Measurements from ENCODE around the gene WNT5B. TPM values are rescaled to one million over a fixed set of nuclear protein-coding genes. Genes with fewer than 3 reads are reported as not detected.

WNT5B gene
- total RNA-seq, 4 donors from 2014 or later: 5.6 to 30.9 (median 12.7) TPM

DNA sequence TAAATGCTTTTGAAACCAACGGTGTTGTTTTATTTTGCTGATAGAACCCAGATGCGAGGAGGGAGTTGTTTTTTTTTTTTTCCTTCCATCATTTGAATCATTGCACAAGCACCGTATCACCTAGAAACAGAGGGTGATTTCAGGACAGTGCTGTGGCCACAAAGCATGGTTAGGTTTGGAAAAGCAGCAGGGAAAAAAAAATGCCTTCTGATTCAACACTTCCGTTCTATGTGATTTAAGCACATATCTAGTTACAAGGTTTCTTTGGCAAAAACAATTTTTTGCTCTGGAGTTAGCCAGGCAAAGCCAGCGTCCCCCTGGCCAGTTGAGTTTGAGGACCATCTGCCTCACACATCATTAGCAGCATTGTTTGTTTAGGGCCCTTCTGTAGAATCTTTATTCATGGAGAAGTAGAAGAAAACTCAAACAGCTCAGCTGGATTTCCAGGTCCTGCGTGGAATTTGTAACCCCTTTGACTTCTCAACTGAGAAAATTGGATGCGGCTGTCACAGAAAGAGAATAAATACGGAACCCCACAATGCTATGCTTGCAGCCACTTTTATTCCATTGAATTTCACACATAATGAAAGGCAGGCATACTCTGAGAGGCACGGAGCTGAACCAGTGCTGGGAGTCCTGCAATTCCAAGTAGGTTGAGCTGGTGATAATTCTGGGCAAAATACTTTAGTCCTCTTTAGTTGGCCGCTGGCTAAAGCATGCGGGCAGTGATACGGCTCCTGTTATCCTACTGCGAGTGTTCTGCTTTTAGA is 17.0 kb upstream of the WNT5B start:
- TF ChIP-seq CTCF (IDR thresholded peaks at IDR 0.05) (no peak), POLR2A (IDR thresholded peaks at IDR 0.05) (no peak)
- DNase-seq: no peak
- intact Hi-C loops (cut with DNase I): no loop called here
- H3K27me3 ChIP-seq: no peaks in the 10 kb centered on the region
- peaks cover 4 to 62% (median 27%) of the 10 kb centered on the region in 3 donors for H3K4me1 ChIP-seq
- peak overlapping the region in 1 of 4 donors; percentile 26 for H3K27ac ChIP-seq
- H3K9me3 ChIP-seq: no peaks in the 10 kb centered on the region
- H3K4me3 ChIP-seq: no peak overlapping the region
- WGBS, 2 donors: 78% methylated on average over 13 of the region's 13 CpGs
- H3K36me3 ChIP-seq: no peaks in the 10 kb centered on the region

DNA sequence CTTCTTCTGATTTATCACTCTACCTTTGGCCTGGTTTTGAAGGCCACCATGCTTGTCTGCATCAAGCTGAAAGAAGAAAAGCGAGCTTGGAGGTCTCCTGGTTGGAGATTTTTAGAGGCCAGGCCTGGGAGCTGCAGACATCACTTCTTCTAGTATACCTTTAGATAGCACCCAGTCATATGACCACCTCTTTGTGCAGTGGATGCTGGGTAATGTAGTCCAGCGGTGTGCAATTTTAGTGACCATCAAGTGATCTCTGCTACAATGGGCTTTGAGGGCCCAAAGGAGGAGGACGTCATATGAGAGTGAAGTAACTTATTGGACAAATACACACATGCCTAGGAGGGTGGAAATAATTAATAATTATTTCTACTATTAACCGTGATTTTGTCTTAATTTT is 15.2 kb upstream of the WNT5B start:
- DNase-seq: no peak
- Histone ChIP-seq H3K27me3 (no peaks in the 10 kb centered on the region), H3K36me3 (no peaks in the 10 kb centered on the region), H3K27ac (no peak overlapping the region), H3K9me3 (no peaks in the 10 kb centered on the region), H3K4me1 (peaks cover 12 to 62% (median 23%) of the 10 kb centered on the region in 3 donors), H3K4me3 (no peak overlapping the region)
- 88 to 95% methylated on average over 4 of the region's 4 CpGs for WGBS, 2 donors
- intact Hi-C loops (cut with DNase I): no loop called here
- TF ChIP-seq POLR2A (IDR thresholded peaks at IDR 0.05): no peak
- TF ChIP-seq CTCF (IDR thresholded peaks at IDR 0.05): no peak

GRCh38 chr12:1614360-1614759 is 14.7 kb upstream of the WNT5B start:
- no peaks in the 10 kb centered on the region for H3K36me3 ChIP-seq
- 94 to 95% methylated on average over 5 to 6 of the region's 6 CpGs for WGBS, 2 donors
- no peak for DNase-seq
- TF ChIP-seq POLR2A (IDR thresholded peaks at IDR 0.05) (no peak), CTCF (IDR thresholded peaks at IDR 0.05) (no peak)
- H3K27ac ChIP-seq: no peak overlapping the region
- H3K27me3 ChIP-seq: no peaks in the 10 kb centered on the region
- no peaks in the 10 kb centered on the region for H3K9me3 ChIP-seq
- intact Hi-C loops (cut with DNase I): no loop called here
- H3K4me3 ChIP-seq: no peak overlapping the region
- H3K4me1 ChIP-seq: peaks cover 13 to 62% (median 22%) of the 10 kb centered on the region in 3 donors

DNA sequence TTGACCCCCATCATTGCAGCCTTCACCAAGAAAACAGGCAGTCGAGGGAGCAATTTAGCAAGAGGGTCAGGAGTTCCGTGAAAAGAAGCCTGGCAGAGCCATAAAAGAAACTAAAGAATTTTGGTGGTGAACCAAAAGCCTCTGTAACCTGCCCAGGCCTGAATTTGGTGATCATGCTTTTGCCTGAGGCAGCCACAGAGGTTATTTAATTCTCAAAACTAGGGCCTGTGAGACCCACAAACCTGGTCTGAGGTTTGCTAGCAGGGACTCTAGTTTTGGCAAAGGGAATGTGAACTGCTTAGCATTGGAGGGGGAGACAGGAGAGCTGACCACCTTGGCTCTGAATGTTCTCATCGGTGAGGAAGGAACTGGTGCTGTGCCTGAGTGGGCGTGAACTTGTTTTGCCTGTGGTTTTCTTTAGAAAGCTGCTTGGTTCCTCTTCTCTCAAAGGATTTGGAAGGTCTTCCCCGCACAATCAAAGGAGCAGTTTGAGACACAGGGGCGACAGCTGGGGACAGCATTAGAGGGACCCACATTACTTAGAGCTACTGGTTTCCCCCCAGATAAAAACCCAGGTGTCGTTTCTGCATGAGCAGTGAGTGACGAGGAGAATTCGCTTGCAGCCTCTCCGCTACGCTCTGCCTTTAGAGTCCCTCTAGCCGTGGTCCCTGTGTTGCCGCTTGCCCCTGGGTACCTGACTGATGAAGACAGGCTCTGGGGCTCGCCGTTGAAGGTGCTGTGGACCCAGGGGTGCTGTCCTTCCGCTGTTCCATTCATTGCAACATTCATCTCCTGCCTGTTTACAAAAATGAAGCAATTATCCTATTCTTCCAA is 12.6 kb upstream of the WNT5B start:
- no peaks in the 10 kb centered on the region for H3K27me3 ChIP-seq
- no peaks in the 10 kb centered on the region for H3K36me3 ChIP-seq
- 27 to 35% methylated on average over 2 to 16 of the region's 16 CpGs for WGBS, 2 donors
- TF ChIP-seq POLR2A (IDR thresholded peaks at IDR 0.05) (no peak), CTCF (IDR thresholded peaks at IDR 0.05) (no peak)
- peak overlapping the region in 3 of 4 donors; percentile 32 to 50 (median 34) for H3K4me3 ChIP-seq
- H3K4me1 ChIP-seq: peaks cover 13 to 66% (median 22%) of the 10 kb centered on the region in 3 donors
- DNase-seq: no peak
- H3K27ac ChIP-seq: peak overlapping the region; percentile 45 to 82 (median 73)
- no peaks in the 10 kb centered on the region for H3K9me3 ChIP-seq
- intact Hi-C loops (cut with DNase I): no loop called here

DNA sequence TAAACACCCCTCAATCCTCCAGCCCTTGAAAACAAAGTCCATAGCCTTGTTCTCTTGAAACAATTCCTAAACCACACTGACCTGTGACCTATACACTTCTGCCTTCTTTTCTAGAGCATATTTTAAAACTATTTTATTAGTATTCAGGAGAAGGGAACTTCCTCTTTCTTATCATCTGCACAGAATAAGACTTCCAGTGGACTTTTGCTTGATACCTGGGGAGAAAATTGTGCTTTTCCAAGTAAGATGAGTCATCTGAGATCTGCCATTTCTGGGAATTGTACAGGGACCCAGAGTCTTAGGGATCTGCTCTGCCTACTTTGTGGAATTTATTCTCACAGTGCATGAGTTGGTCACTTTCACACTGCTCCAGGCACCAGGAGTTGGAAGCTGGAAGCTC is 10.5 kb upstream of the WNT5B start:
- no peak for TF ChIP-seq POLR2A (IDR thresholded peaks at IDR 0.05)
- no peak for TF ChIP-seq CTCF (IDR thresholded peaks at IDR 0.05)
- peaks cover 13 to 57% (median 22%) of the 10 kb centered on the region in 3 donors for H3K4me1 ChIP-seq
- no peaks in the 10 kb centered on the region for H3K9me3 ChIP-seq
- H3K36me3 ChIP-seq: no peaks in the 10 kb centered on the region
- DNase-seq: no peak
- no peaks in the 10 kb centered on the region for H3K27me3 ChIP-seq
- peak overlapping the region; percentile 5 to 50 (median 20) for H3K4me3 ChIP-seq
- intact Hi-C loops (cut with DNase I): no loop called here
- H3K27ac ChIP-seq: peak overlapping the region; percentile 4 to 82 (median 73)

Data from esophagus squamous epithelium (tissue), 5 donors.